EL (cell line): Measurements from ENCODE around the gene UQCRC1.
A peak's percentile ranks its signal among the peaks of the same experiment; 100 is the strongest.

Experiments
- DNase-seq: peaks from one replicate; pipeline ENCODE4 v3.0.0-alpha.2; 2016

Gene UQCRC1

DNA sequence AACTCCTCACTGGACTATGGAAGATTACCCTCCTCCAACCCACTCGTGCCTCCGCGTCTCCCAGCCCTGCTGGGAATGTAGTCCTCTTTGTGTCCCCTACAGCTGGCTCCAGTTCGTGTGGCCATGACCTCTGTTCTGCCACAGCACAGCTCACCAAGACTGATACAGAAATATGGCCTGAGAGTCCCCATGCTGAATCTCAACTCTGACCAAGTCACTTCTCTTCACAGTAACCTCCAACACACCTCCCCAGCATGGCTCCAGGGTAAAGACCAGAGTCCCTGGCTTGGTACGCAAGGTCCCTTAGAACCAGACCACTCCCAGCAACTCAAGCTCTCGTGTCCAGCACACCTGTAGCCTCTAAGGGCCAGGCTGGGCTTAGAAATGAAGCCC lies 12.0 kb downstream of the UQCRC1 start:
- DNase-seq, result no peak

DNA sequence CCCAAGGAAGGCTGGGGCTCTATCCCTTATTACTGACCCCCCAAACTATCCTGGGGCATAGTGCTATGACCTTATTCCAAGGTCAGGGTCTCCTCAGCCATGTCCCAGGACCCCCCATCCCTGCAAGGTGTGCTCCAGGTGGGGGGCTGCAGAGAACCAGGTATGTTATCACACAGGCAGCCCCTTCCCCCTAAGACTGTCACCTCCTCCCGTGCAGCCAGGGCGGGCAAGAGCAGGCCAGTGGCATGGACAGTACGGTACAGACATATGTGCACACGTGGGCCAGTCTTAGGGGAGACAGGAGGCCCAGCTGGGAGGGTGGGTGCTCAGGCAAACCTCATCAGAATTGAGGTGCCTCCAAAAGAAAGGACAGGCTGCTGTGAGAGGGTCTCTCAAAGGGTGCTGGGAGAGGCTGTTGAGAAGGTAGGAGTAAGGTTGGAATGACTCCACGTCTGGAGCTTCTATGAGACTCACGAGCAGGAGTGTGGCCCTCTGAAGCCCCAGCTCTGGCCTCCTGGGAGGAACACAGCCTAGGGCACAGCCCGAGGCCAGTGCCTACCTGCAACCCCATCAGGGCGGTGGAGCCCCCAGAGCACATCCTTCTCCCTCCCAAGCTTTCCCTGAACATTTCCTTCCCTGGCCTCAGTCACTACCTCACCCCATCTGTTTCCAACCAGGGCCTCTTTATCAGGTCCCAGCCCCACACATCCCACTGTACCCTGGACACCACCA lies 12.6 kb downstream of the UQCRC1 start:
- DNase-seq, result no peak

GRCh38 chr3:48596157-48596556 lies 13.3 kb downstream of the UQCRC1 start:
- no peak for DNase-seq

GRCh38 chr3:48595526-48596121 lies 13.8 kb downstream of the UQCRC1 start:
- peak; percentile 97 for DNase-seq

GRCh38 chr3:48595075-48595525 lies 14.3 kb downstream of the UQCRC1 start, which contains the start of gene COL7A1:
Gene COL7A1 (minus strand): TSS chr3:48595329. CDS start chr3:48595159, 170 bp downstream.
- no peak for DNase-seq

DNA sequence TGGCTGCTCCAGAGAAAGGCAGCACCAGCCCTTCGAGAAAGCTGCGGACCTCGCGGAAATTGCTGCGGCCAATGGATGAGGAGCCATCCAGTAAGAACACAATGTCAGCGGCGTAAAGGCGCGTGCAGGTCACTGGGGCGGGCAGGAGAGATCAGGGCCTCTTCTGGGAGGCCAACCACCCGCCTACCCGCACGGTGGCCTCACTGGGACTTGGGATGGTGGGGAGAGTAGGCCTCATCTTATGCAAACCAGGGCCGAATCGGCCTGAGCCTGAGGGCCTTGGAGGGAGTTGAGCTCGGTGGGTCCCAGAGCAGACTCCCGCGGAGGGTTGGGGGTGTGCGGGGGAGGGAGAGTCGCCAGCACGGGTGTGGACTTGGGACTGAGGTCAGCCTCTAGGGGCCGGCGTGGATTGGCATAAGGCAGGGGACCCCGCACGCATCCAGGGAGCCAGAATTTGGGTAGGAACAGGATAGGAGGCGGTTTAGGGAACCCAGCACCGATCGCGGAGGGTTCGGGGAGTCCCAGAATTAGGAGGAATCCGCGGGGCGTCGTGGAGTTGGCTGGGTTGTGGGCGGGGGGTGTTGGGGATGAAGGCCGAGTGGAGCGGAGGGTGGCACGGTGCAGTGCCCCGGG lies 14.9 kb downstream of the UQCRC1 start:
- peak; percentile 59 for DNase-seq

DNA sequence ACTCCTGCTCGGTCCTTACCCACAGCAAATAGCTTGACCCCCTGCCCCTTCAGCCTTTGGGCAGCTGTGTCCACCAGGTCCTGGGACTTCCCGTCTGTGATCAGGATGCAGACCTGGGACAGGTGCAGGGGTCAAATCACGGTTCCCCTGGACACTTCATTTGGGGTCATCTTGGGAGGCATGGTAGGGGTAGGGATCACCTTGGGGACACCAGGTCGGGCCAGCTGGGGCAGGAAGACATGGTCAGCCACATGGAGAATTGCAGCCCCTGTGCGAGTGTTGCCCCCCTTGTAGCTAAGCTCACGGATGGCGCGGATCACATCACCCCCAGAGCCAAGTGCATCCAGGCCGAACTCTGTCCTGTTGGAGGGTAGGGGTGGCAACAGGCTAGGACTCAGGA lies 16.1 kb downstream of the UQCRC1 start:
- no peak for DNase-seq

DNA sequence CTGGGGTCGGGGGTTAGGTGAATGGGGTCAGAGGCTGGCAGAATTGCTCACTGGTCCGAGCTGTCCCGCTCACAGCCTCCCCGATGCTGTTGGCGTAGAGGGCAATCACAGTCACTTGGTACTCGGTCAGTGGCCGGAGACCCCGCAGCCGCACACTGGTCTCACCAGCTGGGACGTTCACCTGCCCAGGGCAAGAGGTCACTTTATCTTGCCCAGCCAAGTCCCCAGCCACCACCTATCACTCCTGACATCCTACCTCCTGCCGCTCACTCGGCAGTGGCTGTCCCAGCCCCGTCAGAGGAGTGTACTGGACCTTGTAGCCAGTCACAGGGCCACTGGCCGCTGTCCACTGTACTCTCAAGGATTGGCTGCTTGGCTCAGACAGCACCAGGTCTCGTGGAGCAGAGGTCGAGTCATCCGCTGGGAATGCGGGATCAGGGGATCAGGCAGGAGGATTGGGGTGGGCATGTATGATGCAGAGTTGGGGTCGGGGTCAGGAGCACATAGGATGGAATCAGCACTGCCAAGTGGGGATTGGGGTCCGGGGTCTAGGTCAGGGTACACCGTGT lies 16.8 kb downstream of the UQCRC1 start:
- peak; percentile 30 for DNase-seq

- no peak for DNase-seq
Measured at GRCh38 chr3:48591886-48592518, 17.4 kb downstream of the UQCRC1 start.

GRCh38 chr3:48591436-48591835 lies 18.0 kb downstream of the UQCRC1 start:
- no peak for DNase-seq

DNA sequence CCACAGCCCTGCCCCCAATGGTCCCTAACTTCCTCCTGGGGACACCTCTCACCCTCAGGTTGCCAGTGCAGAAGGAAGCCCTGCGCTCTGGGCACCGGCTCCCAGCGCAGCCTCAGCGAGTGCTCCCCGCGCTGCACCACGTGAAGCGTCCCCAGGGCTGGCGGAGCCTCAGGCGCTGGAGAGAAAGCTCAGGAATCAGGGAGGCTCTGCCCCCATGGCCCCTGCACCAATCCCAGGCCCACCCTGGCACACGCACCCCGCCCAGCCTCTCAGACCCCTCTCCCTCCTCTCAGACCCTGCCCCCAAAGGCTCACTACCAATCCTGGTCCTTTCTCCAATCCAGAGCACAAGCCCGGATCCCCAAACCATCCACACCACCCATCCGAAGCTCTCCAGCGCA lies 21.2 kb downstream of the UQCRC1 start:
- no peak for DNase-seq

DNA sequence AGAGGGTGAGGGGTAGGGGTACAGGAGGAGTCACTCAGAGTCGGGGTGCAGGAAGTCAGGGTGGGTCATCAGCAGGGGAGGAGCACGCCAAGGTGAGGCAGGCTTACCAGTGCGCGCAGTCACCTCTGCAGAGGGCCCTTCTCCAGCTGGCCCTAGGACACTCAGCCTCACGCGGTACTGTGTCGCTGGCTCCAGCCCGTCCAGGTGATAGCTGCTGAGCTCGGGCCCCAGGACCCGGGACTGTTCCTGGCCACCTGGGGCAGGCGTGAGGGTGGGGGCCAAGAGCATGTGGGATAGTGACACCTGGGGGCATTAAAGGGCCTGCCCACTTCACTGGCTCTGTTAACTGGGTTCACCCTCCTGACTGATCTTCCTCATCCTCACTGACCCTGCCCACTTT lies 21.8 kb downstream of the UQCRC1 start:
- no peak for DNase-seq

DNA sequence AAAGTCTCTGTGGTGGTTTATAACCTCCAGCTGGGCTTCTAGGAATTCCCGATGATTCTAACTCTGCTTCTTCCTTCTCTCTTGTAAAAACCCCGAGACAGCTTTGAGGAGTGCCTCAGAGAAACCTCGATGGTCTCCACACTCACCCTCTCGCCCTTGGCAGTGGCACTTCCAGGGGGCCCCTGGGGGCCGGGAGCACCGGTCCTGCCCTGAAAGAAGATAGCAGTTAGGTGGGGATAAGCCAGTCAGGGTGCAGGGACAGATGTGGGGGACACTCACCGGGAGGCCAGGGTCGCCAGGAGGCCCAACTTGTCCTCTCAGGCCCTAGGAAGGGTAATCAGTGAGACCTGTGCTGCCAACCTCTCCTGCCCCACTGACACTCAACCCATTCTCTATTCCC lies 24.0 kb downstream of the UQCRC1 start:
- DNase-seq, result no peak

GRCh38 chr3:48584836-48585235 lies 24.6 kb downstream of the UQCRC1 start:
- no peak for DNase-seq

GRCh38 chr3:48581621-48582481 lies 27.6 kb downstream of the UQCRC1 start:
- no peak for DNase-seq

DNA sequence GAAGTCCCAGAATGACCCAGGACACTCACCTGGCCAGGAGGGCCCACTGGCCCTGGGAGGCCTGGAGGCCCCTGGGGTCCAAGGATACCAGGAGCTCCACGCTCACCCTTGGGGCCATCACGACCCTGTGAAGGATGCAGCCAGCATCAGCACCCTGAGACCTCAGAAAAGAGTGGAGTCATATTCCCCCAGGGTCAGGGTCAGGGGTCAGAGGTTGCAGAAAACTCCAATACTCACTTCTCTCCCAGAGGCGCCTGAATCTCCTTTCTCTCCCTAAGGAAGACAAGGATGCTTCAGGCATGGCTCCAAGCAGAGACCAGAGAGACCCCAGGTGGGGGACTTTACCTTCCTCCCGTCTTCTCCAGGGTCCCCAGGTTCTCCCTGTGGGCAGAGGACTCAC lies 32.8 kb downstream of the UQCRC1 start:
- no peak for DNase-seq

DNA sequence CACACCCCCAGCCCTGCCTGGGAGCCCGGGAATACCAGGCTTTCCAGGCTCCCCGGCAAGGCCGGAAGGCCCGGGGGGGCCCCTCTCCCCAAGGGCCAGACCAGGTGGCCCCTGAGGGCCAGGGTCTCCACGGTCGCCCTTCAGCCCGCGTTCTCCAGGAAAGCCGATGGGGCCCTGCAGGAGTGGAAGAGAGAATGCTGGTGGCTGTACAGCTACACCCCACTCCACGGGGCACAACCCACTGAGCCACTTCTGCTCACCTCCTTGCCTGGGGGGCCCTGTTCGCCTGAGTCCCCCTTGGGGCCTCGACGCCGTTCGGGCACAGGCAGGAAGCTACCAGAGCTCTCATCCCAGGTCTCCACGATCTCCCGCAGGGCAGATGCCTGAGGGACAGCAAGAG lies 34.1 kb downstream of the UQCRC1 start:
- no peak for DNase-seq

DNA sequence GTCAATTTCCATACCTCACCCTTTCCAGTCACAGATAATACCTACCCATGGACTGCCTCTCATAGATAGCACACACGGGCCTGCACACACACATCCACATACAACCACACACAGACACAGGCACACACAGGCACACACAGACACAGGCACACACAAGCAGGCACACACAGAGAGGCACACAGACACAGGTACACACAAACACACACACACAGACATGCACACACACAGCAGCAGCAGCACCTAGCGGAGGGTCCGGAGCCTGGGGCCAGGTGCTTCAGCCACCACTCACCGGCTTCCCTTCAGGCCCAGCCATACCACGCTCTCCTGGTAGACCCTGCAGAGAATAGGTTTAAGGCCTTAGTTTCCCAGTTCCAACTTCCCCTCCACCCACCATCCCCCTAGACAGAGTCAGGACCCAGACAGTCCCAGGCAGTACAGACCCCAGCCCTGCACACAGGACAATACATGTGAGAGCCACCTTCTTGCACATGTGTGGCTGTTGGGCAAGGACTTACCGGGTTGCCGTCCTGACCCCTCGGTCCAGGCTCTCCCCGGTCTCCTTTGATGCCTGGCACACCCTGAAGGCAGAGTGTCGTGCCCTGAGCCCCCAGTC lies 35.4 kb downstream of the UQCRC1 start:
- DNase-seq, result no peak

DNA sequence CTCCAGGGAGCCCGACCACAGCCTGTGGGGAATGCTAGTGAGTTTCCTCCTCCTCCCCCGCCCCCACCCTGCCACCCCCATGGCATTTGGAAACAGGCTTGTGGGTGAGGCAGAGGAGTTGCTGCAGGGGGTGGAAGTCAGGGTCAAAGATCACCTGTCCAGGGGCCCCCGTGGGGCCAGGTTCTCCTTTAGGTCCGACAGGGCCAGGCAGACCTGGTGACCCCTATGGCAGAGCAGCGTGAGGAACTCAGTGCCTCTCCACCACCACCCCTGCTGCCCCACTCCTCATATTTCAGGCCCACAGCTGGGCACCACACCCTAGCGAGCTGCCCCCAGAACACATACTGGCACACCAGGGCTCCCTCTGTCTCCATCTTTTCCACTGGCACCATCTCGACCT lies 36.9 kb downstream of the UQCRC1 start:
- DNase-seq, result no peak

GRCh38 chr3:48571938-48572337 lies 37.5 kb downstream of the UQCRC1 start:
- DNase-seq, result no peak

- no peak for DNase-seq
Measured at GRCh38 chr3:48569808-48570450, 39.5 kb downstream of the UQCRC1 start.
